Measurements from ENCODE around the gene TAS2R7.
A peak's percentile ranks its signal among the peaks of the same experiment; 100 is the strongest.

TAS2R7 gene

GRCh38 chr12:10779103-10779502 lies 23.3 kb downstream of the TAS2R7 start:
- H3K27me3 Mint-ChIP-seq (ENCODE audit: low read depth), result no peaks in the 10 kb centered on the region
- TF ChIP-seq CTCF (IDR thresholded peaks at IDR 0.05; ENCODE audit: unreplicated experiment in 3 of 3), result no peak
- no peaks in the 10 kb centered on the region for H3K4me1 Mint-ChIP-seq

GRCh38 chr12:10771132-10771733 lies 31.2 kb downstream of the TAS2R7 start:
- H3K27me3 Mint-ChIP-seq (ENCODE audit: low read depth), result peaks cover 15% of the 10 kb centered on the region
- no peak overlapping the region for H3K4me3 Mint-ChIP-seq
- H3K4me1 Mint-ChIP-seq, result no peaks in the 10 kb centered on the region
- H3K9me3 Mint-ChIP-seq, result no peaks in the 10 kb centered on the region
- H3K36me3 Mint-ChIP-seq (ENCODE audit: low read depth), result no peaks in the 10 kb centered on the region
- TF ChIP-seq CTCF (IDR thresholded peaks at IDR 0.05; ENCODE audit: unreplicated experiment in 3 of 3), result peak; percentile 60 to 73 (median 61)
- H3K27ac Mint-ChIP-seq, result no peak overlapping the region

More at GRCh38 chr12:10779103-10779502, 23.3 kb downstream of the TAS2R7 start:
- no peaks in the 10 kb centered on the region for H3K36me3 Mint-ChIP-seq (ENCODE audit: low read depth)
- H3K4me3 Mint-ChIP-seq, result no peak overlapping the region
- H3K27ac Mint-ChIP-seq, result no peak overlapping the region
- no peaks in the 10 kb centered on the region for H3K9me3 Mint-ChIP-seq

- no peak overlapping the region for H3K4me3 Mint-ChIP-seq
- peaks cover 10% of the 10 kb centered on the region for H3K9me3 Mint-ChIP-seq
- TF ChIP-seq CTCF (IDR thresholded peaks at IDR 0.05; ENCODE audit: unreplicated experiment in 3 of 3), result no peak
- no peaks in the 10 kb centered on the region for H3K36me3 Mint-ChIP-seq (ENCODE audit: low read depth)
- no peaks in the 10 kb centered on the region for H3K4me1 Mint-ChIP-seq
- H3K27ac Mint-ChIP-seq, result no peak overlapping the region
- H3K27me3 Mint-ChIP-seq (ENCODE audit: low read depth), result no peaks in the 10 kb centered on the region
Measured at GRCh38 chr12:10759657-10760056, 42.8 kb downstream of the TAS2R7 start.

GRCh38 chr12:10756194-10756593 lies 46.2 kb downstream of the TAS2R7 start:
- Mint-ChIP-seq H3K27ac (no peak overlapping the region), H3K4me1 (no peaks in the 10 kb centered on the region), H3K27me3 (ENCODE audit: low read depth) (no peaks in the 10 kb centered on the region), H3K36me3 (ENCODE audit: low read depth) (no peaks in the 10 kb centered on the region), H3K9me3 (peaks cover 10% of the 10 kb centered on the region), H3K4me3 (no peak overlapping the region)
- TF ChIP-seq CTCF (IDR thresholded peaks at IDR 0.05; ENCODE audit: unreplicated experiment in 3 of 3), result no peak

GRCh38 chr12:10753059-10753458 lies 49.4 kb downstream of the TAS2R7 start:
- Mint-ChIP-seq H3K36me3 (ENCODE audit: low read depth) (no peaks in the 10 kb centered on the region), H3K4me1 (peaks cover 5% of the 10 kb centered on the region), H3K27me3 (ENCODE audit: low read depth) (no peaks in the 10 kb centered on the region), H3K9me3 (peaks cover 10% of the 10 kb centered on the region), H3K4me3 (no peak overlapping the region), H3K27ac (peak overlapping the region in 1 of 3 experiments; percentile 29)
- no peak for TF ChIP-seq CTCF (IDR thresholded peaks at IDR 0.05; ENCODE audit: unreplicated experiment in 3 of 3)

All from nephron (organoid).